GM19468 (cell line): Measurements from ENCODE around the gene NCAPH2.
"Not testable (repeated sequence)": the region's sequence is repeated elsewhere in the genome, so short reads cannot be mapped to it uniquely, and the experiment has no call there.

Experiments
- ATAC-seq: cut with Tn5 transposase; IDR thresholded peaks from one replicate; pipeline ENCODE4 v1.9.1; 2021; ENCODE audit warnings: mild to moderate bottlenecking, moderate library complexity, moderate number of reproducible peaks; ENCODE audit not compliant: unreplicated experiment; ENCODE audit errors: extremely low read depth

Gene NCAPH2

GRCh38 chr22:50527921-50528681 is 20.1 kb downstream of the NCAPH2 start:
- no peak for ATAC-seq

- no peak for ATAC-seq
These were observed 20.8 kb downstream of the NCAPH2 start for GRCh38 chr22:50528682-50529415.

GRCh38 chr22:50529416-50529896 is 21.4 kb downstream of the NCAPH2 start:
- ATAC-seq, result no peak

- no peak for ATAC-seq
These were observed 22.0 kb downstream of the NCAPH2 start, which contains the start of gene TYMP for GRCh38 chr22:50529897-50530579. Gene TYMP, minus strand, starts transcription at chr22:50530012. Its CDS starts 303 bp downstream, at chr22:50529709.

- ATAC-seq, result no peak
These were observed 22.5 kb downstream of the NCAPH2 start for GRCh38 chr22:50530580-50530876.

- ATAC-seq, result no peak
These were observed 23.0 kb downstream of the NCAPH2 start for GRCh38 chr22:50530877-50531545.

GRCh38 chr22:50531546-50531961 is 23.5 kb downstream of the NCAPH2 start:
- ATAC-seq, result no peak

GRCh38 chr22:50531962-50532674 is 24.1 kb downstream of the NCAPH2 start:
- no peak for ATAC-seq

- ATAC-seq, result no peak
These were observed 25.1 kb downstream of the NCAPH2 start for GRCh38 chr22:50532824-50533796.

- not testable (repeated sequence) for ATAC-seq
These were observed 26.1 kb downstream of the NCAPH2 start for GRCh38 chr22:50533856-50534711.

GRCh38 chr22:50535113-50535512 is 27.1 kb downstream of the NCAPH2 start:
- ATAC-seq, result no peak

- no peak for ATAC-seq
These were observed 28.2 kb downstream of the NCAPH2 start for GRCh38 chr22:50536226-50536625.

GRCh38 chr22:50537765-50538164 is 29.7 kb downstream of the NCAPH2 start:
- no peak for ATAC-seq

GRCh38 chr22:50540381-50540780 is 32.4 kb downstream of the NCAPH2 start:
- ATAC-seq, result no peak

- not testable (repeated sequence) for ATAC-seq
These were observed 33.6 kb downstream of the NCAPH2 start for GRCh38 chr22:50541667-50542026.

- ATAC-seq, result no peak
These were observed 34.4 kb downstream of the NCAPH2 start for GRCh38 chr22:50542416-50542927.

GRCh38 chr22:50544078-50544745 is 36.2 kb downstream of the NCAPH2 start:
- no peak for ATAC-seq
